LNCaP clone FGC (cell line): ENCODE measurements around the gene TIMM13.

Experiments
- DNase-seq: peaks from one replicate; pipeline ENCODE4 v3.0.0-alpha.2; 2011; ENCODE audit warnings: low read depth
- H3K4me3 ChIP-seq: 2 replicates; pipeline ENCODE4 v1.5.1; 2011; ENCODE audit warnings: mild to moderate bottlenecking, low read depth, low read length, control low read depth
- CTCF ChIP-seq: IDR thresholded peaks from 2 replicates; pipeline ENCODE4 v1.5.1; 2012; ENCODE audit warnings: mild to moderate bottlenecking; ENCODE audit not compliant: control insufficient read depth, insufficient read depth; ENCODE audit errors: extremely low read depth

The TIMM13 gene

GRCh38 chr19:2443116-2443784 lies 15.9 kb upstream of the TIMM13 start:
- no peak for TF ChIP-seq CTCF
- DNase-seq, result no peak
- H3K4me3 ChIP-seq, result no peak overlapping the region

GRCh38 chr19:2441096-2441752 lies 13.8 kb upstream of the TIMM13 start:
- no peak for DNase-seq
- H3K4me3 ChIP-seq, result no peak overlapping the region
- no peak for TF ChIP-seq CTCF

- no peak for TF ChIP-seq CTCF
- no peak overlapping the region for H3K4me3 ChIP-seq
- no peak for DNase-seq
These were observed 13.1 kb upstream of the TIMM13 start for GRCh38 chr19:2440515-2440914.

GRCh38 chr19:2438178-2438577 lies 10.8 kb upstream of the TIMM13 start:
- TF ChIP-seq CTCF, result no peak
- H3K4me3 ChIP-seq, result no peak overlapping the region
- DNase-seq, result no peak

GRCh38 chr19:2436926-2437325 lies 9.5 kb upstream of the TIMM13 start:
- H3K4me3 ChIP-seq, result no peak overlapping the region
- DNase-seq, result no peak
- TF ChIP-seq CTCF, result no peak

GRCh38 chr19:2436384-2436783 lies 9.0 kb upstream of the TIMM13 start:
- no peak overlapping the region for H3K4me3 ChIP-seq
- no peak for TF ChIP-seq CTCF
- no peak for DNase-seq
